K562 (cell line): ENCODE results near the gene CDYL. TPM values are rescaled to one million over a fixed set of nuclear protein-coding genes. Genes with fewer than 3 reads are reported as not detected.

Experiments
- ARID4B ChIP-seq: sonication (generic); formaldehyde crosslinking; IDR thresholded peaks from 2 replicates; pipeline ENCODE4 v1.8.0; 2022; ENCODE audit warnings: mild to moderate bottlenecking, missing genetic modification reagents
- ATF4 ChIP-seq: fragments of 450-650 bp; formaldehyde crosslinking; IDR thresholded peaks from 2 replicates; pipeline ENCODE4 v1.4.0; 2022; ENCODE audit warnings: mild to moderate bottlenecking, moderate library complexity
- GTF2B ChIP-seq: IDR thresholded peaks from 2 replicates; pipeline ENCODE4 v1.6.1; 2011; ENCODE audit not compliant: insufficient read length; ENCODE audit errors: extremely low read depth
- KAT2B ChIP-seq: IDR thresholded peaks from one replicate; pipeline ENCODE4 v1.6.1; 2012; ENCODE audit warnings: low read depth, mild to moderate bottlenecking, control low read depth, inconsistent platforms, low read length, moderate library complexity
- MTA1 ChIP-seq: fragments of 450-650 bp; IDR thresholded peaks from 2 replicates; pipeline ENCODE4 v1.6.1; 2017; ENCODE audit warnings: borderline replicate concordance
- NBN ChIP-seq: fragments of 450-650 bp; IDR thresholded peaks from 2 replicates; pipeline ENCODE4 v1.6.1; 2016; ENCODE audit warnings: low read depth, mild to moderate bottlenecking
- PKNOX1 ChIP-seq: fragments of 450-650 bp; IDR thresholded peaks from 2 replicates; pipeline ENCODE4 v1.6.1; 2016
- PURB ChIP-seq: sonication (generic); formaldehyde crosslinking; IDR thresholded peaks from 2 replicates; pipeline ENCODE4 v1.9.0; 2021; ENCODE audit warnings: low read depth, mild to moderate bottlenecking, missing genetic modification reagents
- RBM34 ChIP-seq: fragments of 200-400 bp; formaldehyde crosslinking; IDR thresholded peaks from 2 replicates; pipeline ENCODE4 v1.6.1; 2018; ENCODE audit warnings: low read length, borderline replicate concordance; ENCODE audit not compliant: insufficient read depth
- RHOXF2B ChIP-seq: fragments of 250-450 bp; sonication (Bioruptor Pico); conservative IDR thresholded peaks from 2 replicates; pipeline ENCODE4 v1.5.1; 2021
- ZNF274 ChIP-seq: IDR thresholded peaks from 2 replicates; pipeline ENCODE4 v1.6.1; 2011; ENCODE audit warnings: low read depth, mild to moderate bottlenecking, low read length, moderate library complexity, borderline replicate concordance
- ZNF395 ChIP-seq: fragments of 200-800 bp; sonication (Bioruptor generic); IDR thresholded peaks from 2 replicates; pipeline ENCODE4 v1.6.1; 2017; ENCODE audit warnings: missing genetic modification characterization, missing compliant biosample characterization
- ZNF398 ChIP-seq: fragments of 250-450 bp; sonication (Bioruptor Pico); IDR thresholded peaks from 2 replicates; pipeline ENCODE4 v1.8.0; 2021; ENCODE audit warnings: moderate library complexity, mild to moderate bottlenecking, inconsistent platforms
- polyA plus RNA-seq, 8 experiments: library from polyadenylated mRNA; depleted of rRNA in 4 of 8; stranded (reverse) in 5 of 8; unstranded in 3 of 8; fragments of >200 nt; fragmentation: Nextera tagmentation in 2 of 8; fragmentation: Illumina TruSeq in 1 of 8; extraction: Ambion mirVana in 2 of 8; extraction: Trizol in 1 of 8; gene quantifications; 2 replicates each; pipeline versions ENCODE4 v1.2.1 to v1.2.3, GENCODE V29; 2011 to 2014; ENCODE audit warnings: inconsistent platforms in 1 of 8, missing spikeins in 1 of 8
- total RNA-seq, 7 experiments: library from RNA; depleted of rRNA in 6 of 7; stranded (reverse); fragments of >200 nt in 6 of 7; fragmentation: Illumina TruSeq in 2 of 7; extraction: Trizol in 2 of 7; gene quantifications; 2 replicates each; pipeline versions ENCODE4 v1.2.1 to v1.2.3, GENCODE V29; 2011 to 2021; ENCODE audit warnings: low replicate concordance in 1 of 7

CDYL gene
- total and polyA plus RNA-seq, 9 of the 15 experiments (the other 6 are each of a cell fraction or from before 2014, with no cell fraction given): 8.1 to 45.8 (median 40.8) TPM

- peak; percentile 69 for TF ChIP-seq NBN
- peak; percentile 60; the same call in 1 of the 2 replicates for TF ChIP-seq ZNF395 (CRISPR knock-in tag)
- no peak for TF ChIP-seq RHOXF2B
- TF ChIP-seq MTA1: peak; percentile 47
- TF ChIP-seq ARID4B (CRISPR knock-in tag): no peak
- no peak for TF ChIP-seq ZNF274
- TF ChIP-seq GTF2B: no peak
- TF ChIP-seq PURB: no peak
- no peak for TF ChIP-seq RBM34
- peak; percentile 69; the same call in 1 of the 2 replicates for TF ChIP-seq ATF4
- no peak for TF ChIP-seq KAT2B
- peak; percentile 73 for TF ChIP-seq PKNOX1
- no peak for TF ChIP-seq ZNF398 (CRISPR knock-in tag)
Measured at GRCh38 chr6:4727671-4728435, 48.4 kb upstream of the CDYL start (continued).
